HG02588 (cell line): ENCODE results near the gene SAPCD2.

Source experiments
- ATAC-seq: cut with Tn5 transposase; IDR thresholded peaks from one replicate; pipeline ENCODE4 v1.9.1; 2021; ENCODE audit warnings: mild to moderate bottlenecking, moderate library complexity; ENCODE audit not compliant: unreplicated experiment

The SAPCD2 gene

DNA sequence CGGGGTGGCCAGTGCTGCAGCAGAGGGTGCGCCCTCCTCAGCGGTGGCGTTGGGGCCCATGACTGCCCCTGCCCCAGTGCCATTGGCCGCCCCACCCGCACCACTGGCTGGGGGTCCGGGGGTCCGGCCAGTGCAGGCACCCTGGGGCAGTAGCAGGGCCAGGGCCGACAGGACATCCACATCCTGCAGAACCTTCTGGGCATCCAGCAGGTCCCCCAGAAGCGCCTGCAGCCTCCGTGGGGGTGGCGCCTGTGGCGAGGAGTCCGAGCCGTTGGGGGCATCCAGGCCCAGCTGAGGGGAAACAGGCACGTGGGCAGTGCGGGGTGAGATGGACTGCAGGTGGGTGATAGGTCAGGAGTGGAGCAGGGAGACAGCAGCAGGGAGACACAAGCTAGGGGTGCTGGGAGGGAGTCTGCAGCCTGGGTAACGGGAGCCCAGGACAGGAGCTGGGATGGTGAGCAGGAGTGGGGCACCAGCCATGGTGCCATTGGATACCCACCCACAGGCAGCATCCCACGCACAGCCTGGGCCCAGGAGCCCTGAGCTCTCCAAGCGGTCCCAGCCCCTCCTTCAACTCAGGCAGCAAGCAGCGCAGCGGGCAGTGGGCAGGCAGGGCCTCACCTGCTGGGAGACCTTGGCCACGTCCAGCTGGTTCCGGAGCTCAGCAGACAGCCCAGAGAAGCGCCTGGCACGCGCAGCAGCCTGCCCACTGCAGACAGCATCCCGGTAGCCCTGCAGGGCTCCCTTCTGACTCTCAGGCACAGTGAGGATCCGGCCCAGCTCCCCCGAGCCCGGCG is 49.4 kb downstream of the SAPCD2 start:
- no peak for ATAC-seq

DNA sequence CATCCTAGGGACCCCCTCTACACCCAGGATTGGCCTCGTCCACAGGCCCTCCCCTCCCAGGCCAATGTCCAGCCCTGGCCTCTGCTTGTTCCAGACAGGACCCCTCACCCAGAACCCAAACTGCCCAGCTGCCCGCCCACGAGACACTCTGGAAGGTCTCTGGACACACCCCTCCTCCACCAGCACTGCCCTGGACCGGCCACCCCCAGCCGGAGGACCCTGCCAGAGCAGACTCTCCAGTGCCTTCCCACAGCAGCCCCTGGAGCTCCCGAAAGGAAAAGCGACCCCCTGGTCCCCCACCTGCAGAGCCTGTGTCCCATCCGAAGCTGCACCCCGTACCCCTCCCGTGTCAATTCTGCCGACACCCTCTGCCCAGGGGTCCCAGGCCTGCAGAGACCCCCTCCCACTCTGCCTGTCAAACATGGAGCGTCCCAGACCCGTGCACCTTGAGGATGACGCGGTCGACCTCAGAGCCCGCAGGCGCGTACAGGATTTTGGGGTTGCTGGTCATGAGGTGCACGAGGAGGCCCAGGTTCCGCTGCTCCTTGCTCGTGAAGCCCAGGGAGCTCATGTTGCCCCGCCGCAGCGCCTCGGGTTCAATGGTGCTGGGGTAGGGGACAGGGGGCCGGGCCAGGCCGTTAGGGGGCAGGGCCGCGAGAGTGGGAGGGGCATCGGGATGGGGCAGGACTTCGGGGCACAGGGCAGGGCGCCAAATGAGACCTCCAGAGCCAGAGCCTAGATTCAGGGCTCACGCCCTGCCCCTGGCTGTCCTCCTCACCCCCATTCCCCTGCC is 50.3 kb downstream of the SAPCD2 start:
- no peak for ATAC-seq

DNA sequence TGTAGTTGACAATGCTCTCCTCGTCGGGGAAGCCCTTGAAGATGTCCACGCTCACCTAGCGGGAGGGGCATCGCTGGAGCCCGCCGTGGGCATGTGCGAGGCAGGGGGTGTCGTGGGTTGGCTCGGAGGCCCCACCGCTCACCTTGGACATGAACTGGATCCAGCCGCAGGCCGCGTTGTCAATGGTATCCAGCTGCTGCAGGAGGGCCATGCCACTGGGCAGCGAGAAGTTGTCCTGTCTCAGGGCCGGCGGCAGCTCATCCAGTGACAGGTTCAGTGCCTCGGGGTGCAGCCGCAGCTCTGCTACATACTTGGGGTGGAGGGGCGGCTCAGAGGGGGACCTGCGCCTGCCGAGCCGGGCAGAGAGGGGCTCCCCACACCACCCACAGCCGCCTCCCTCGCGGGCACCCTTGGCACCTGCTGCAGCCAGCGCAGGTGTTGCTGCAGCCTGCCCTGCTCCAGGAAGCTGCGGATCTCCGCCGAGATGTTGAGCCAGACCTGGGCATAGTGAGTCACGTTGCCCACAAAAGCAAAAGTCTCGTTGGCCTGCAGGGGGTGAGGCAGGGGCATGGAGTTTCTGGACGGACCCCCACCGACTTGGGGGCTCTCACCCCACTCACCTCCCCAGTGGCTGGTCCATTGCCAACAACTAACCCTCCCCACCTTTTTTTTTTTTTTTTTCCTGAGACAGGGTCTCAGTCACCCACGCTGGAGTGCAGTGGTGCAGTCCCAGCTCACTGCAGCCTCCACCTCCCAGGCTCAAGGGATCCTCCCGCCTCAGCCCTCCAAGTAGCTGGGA is 51.4 kb downstream of the SAPCD2 start:
- ATAC-seq = no peak

DNA sequence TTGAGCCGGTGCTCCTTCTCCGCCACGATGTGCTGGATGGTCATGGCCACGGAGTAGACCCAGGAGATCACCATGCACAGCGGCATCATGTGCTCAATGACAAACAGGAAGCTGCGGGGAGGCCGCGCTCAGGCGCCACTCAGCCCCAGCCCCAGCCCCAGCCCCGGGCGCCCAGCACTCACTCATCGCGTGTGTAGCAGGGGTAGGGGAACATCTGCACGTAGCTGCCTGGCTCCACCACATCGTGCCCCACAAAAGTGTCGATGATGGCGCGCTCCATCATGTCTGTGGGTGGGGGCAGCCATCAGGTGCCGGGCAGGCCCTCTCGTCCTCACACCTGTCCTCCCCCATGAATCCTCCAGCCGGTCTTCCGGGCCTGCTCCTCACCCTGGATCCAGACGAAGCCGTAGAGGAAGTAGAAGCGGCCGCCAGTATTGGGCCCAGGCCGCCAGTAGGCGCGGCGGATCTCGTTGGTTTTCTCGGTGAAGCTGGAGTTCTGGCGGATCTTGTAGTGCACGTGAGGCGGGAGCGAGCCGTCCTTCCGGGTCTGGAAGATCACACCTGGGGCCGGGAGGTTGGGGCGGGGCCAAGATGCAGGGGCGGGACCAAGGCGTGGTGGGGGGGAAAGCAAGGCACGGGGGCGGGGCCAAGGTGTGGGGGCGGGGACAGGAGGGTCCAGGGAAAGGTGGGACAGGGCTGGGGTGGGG is 52.4 kb downstream of the SAPCD2 start:
- no peak for ATAC-seq

DNA sequence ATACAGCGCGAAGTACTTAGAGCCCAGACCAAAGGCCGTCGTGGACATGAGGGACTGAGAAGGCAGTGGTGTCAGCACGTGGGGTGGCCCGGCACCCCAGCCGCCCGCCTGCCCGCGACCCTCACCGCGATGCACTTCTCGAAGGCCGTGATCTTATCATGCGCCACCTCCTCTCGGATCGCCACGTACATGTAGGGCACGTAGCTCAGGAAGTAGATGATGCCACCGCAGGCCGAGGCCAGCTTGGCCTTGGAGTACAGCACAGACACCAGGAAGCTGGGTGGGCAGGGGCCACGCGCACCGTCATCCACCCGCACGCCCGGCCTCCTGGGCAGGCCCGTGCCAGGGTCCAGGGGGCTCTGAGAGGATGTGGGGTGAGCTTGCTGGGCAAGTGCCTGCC is 53.3 kb downstream of the SAPCD2 start:
- ATAC-seq = no peak

DNA sequence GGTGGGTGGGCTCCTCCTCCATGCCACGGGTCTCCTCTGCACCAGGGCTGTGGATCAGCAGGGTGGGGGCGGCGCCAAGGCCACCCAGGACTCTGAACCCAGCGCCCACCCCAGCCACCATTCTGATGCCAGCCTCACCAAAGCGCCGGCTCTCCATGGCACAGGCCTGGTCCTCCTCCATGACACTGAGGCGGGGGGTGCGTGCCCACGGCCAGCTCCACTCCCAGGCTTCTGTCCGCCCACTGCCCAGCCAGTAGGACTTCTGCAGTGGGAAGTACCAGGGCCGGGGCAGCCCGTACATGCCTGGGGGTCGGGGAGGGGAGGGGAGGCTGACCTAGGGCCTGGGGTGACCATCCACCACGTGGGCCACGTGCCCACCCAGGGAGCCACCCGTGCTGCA is 53.9 kb downstream of the SAPCD2 start:
- ATAC-seq = no peak

DNA sequence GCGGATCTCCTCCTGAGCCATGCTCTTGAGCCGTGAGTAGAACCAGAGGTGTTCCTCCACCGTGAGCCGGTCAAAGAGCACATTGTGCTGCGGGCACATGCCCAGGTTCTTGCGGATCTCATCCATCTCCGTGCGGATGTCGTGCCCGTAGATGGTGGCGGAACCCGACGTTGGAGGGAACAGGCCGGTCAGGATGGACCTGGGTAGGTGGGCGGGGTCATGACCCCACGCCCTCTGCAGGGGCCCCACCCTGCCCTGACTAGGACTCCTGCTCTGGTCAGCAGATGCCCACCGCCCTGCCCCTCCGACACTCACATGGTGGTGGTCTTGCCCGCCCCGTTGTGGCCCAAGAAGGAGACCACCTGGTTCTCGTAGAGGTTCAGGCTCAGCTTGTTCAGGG is 54.4 kb downstream of the SAPCD2 start:
- no peak for ATAC-seq

DNA sequence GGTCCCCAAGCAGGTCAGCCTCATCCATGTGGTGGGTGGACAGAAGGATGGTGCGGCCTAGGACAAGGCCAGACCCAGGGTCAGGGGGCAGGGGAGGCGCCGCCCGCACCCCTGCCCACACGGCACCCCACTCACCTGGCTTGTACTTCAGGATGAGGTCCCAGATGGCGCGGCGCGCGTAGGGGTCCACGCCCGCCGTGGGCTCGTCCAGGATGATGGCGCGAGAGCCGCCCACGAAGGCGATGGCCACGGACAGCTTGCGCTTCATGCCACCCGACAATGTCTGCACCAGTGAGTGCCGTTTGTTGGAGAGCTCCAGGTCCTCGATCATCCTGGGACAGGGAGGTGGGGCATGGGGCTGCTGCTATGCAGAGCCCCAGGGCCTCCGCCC is 54.8 kb downstream of the SAPCD2 start:
- ATAC-seq = no peak

DNA sequence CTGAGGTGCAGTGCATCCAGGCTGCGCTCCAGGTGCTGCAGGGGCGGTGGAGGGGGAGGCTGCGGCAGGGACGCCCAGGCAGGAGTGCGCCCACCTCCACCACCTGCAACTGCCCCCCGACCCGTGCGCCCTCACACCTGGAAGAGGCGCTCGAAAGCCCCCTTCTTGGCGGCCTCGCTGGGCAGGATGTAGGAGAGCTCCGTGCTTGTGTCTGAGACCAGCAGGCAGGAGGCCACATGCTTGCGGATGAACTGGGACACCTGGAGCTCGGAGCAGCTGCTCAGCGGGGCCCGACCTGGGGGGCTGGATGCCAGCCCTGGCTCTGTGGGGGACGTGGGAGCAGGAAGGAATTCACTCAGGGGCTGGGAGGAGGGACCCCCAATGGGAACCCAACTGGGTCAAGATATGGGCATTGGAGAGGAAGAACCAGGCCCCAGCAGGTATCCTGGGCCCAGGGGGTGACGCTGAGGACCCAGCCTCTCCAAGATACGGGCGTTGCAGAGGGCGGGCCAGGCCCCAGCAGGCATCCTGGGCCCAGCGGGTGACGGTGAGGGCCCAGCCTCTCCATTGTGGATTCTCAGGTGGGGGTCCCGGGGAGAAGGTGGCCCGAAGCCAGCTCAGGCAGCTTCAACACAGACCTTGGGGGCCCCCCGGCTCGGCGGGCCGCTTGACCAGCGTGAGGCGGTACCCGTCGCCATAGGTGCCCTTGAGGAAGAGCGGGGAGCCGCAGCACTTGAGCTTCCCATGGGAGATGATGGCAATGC is 55.4 kb downstream of the SAPCD2 start:
- ATAC-seq = no peak

DNA sequence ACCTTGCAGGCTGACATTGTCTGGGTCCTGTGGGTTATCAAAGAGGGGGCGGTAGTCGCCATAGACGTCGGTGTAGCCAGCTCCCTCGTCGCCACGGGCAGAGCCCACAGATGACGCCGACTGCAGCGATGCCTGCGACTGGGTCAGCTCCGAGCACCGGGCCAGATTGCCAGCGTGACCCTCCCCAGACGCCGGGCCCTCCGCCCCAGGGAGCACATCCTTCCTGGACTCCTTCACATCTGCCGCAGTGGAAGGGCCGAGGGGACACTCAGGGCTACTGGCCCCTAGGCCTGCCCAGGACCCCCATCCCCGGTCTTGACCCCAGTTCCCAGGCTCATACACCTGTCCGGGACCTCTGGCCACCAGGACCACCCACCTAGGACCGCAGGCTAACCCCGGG is 56.2 kb downstream of the SAPCD2 start:
- ATAC-seq = no peak

DNA sequence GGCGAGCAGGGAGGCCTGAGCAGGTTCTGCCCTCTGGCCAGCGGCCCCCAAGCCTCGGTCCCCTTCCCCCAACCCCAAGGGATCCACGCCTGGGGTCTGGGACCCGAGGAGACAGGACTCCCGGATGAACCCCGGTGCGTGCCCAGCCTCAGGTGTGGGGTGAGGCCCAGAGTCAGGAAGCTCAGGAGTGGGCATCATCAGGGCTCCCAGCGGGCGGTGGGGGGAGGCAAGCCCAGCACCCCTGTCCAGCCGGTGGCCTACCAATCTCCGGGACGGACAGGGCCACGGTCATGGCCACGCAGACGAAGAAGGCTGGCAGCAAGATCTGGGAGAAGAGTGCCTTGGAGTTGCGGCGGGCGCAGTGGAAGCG is 56.8 kb downstream of the SAPCD2 start:
- no peak for ATAC-seq

DNA sequence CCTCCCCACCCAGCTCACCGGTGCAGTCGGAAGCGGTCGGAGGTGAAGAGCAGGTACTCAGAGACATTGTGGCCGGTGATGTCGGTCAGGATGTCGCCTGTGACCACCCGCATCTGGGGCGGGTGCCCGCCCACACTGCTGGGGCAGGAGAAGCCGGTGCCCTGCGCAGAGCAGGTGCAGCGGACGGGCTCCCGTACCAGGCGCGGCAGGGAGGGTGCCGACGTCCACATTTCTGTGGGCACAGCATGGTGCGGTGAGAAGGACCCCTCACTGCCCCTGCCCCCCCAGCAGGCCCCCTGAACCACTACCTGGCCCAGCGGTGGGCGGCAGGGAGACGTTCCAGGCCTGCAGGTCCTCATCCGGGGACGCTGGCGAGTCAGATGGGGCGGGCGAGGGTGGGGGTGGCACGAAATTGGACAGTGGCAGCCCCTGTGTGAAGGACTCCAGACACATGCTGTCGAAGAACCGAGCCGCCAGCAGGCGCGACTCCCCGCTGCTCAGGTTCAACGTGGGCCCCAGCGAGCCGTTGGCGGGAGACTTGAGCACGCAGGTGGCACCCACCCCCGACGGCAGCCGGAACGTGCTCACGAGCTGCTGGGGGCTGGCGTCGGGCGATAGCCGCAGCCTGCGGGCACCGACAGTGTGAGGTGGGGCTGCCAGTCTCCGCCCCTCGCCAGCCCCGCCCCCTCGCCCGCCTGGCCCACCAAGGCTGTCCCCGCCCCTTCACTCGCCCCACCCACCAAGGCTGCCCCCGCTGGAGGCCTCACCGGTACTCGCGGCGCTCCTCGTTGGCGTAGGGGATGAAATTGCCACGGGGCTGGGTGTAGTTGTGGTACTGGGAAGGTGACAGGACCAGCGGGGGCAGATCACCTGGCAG is 57.4 kb downstream of the SAPCD2 start:
- ATAC-seq = no peak
